Breast epithelium (tissue), 4 donors: ENCODE data around the gene ARMC9. TPM values are rescaled to one million over a fixed set of nuclear protein-coding genes. Genes with fewer than 3 reads are reported as not detected.

ENCODE experiments used
- DNase-seq, 2 donors: peaks; one replicate each; pipeline ENCODE4 v3.0.0-alpha.2; 2019; ENCODE audit warnings: low spot score in 2 of 2
- H3K27ac ChIP-seq, 2 donors: fragments of 200-600 bp; sonication (generic) in 1 of 2; one replicate each; pipeline ENCODE4 v1.5.1; 2016 to 2019; ENCODE audit warnings: mild to moderate bottlenecking in 1 of 2
- H3K27me3 ChIP-seq, 2 donors: fragments of 200-600 bp; sonication (generic) in 1 of 2; one replicate each; pipeline versions ENCODE4 v1.5.1 to v1.6.0; 2017 to 2019; ENCODE audit warnings: control low read depth in 1 of 2, mild to moderate bottlenecking in 1 of 2
- H3K36me3 ChIP-seq: fragments of 200-600 bp; one replicate; pipeline ENCODE4 v1.5.1; 2019
- H3K4me1 ChIP-seq, 2 donors: fragments of 200-600 bp; sonication (generic); one replicate each; pipeline ENCODE4 v1.5.1; 2016 to 2019; ENCODE audit warnings: control low read depth in 1 of 2
- H3K4me3 ChIP-seq, 3 donors: fragments of 200-600 bp; sonication (generic); 1 replicate in 2 of 3; 2 replicates in 1 of 3; pipeline ENCODE4 v1.5.1; 2016 to 2019; ENCODE audit warnings: mild to moderate bottlenecking in 3 of 3, moderate library complexity in 2 of 3
- H3K9me3 ChIP-seq, 2 donors: fragments of 200-600 bp; sonication (generic) in 1 of 2; one replicate each; pipeline ENCODE4 v1.5.1; 2016 to 2019; ENCODE audit warnings: control low read depth in 1 of 2
- POLR2A ChIP-seq: fragments of 450-650 bp; IDR thresholded peaks from one replicate; pipeline ENCODE4 v1.6.1; 2016; ENCODE audit warnings: antibody characterized with exemption, mild to moderate bottlenecking, moderate library complexity
- POLR2AphosphoS5 ChIP-seq, 3 donors: sonication (generic); formaldehyde crosslinking; IDR thresholded peaks; one replicate each; pipeline ENCODE4 v1.6.1; 2017; ENCODE audit warnings: antibody characterized with exemption in 3 of 3
- intact Hi-C: fragments of 100-400 bp; cut with DNase I; formaldehyde crosslinking; loops from one replicate; pipeline ENCODE4 v1.15.1; 2023; ENCODE audit warnings: low total_unique reads
- total RNA-seq, 3 donors: library from RNA; depleted of rRNA; stranded (reverse); fragments of >200 nt; gene quantifications; one replicate each; pipeline ENCODE4 v1.1.0, GENCODE V29; 2016
- TF ChIP-seq, protein P1 (sequence below), 3 donors: fragments of 450-650 bp; IDR thresholded peaks; one replicate each; pipeline ENCODE4 v1.5.1; 2016 to 2017; ENCODE audit warnings: antibody characterized with exemption in 3 of 3, mild to moderate bottlenecking in 3 of 3, moderate library complexity in 3 of 3

Gene ARMC9
- total RNA-seq, 3 donors from 2014 or later = 4.0 to 20.8 (median 18.0) TPM

GRCh38 chr2:231293163-231293562 lies 94.7 kb downstream of the ARMC9 start:
- no peaks in the 10 kb centered on the region for H3K27me3 ChIP-seq
- intact Hi-C loops = loop anchor here (10.0 kb wide), 1 partner anchor 112 kb away; no protein-coding TSS in a partner anchor

DNA sequence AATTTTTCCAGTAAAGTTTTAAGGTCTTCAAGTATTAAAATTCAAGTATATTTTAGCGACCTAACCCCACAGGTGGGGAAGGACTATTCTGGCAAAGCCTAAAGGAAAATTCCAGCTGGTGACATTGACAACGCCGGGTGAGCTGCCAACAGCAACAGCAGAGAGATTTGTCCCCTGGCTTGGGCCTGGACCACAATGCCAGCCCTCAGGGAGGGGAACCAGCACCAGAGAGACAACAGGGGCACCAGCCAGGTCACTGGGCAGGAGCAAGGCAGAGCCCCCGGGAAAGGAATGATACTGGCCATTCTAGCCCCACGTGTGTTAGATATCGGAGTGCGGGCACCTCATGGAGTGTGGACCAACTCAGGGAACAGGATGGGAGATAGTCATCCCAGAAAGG lies 95.7 kb downstream of the ARMC9 start:
- Histone ChIP-seq H3K27me3 (no peaks in the 10 kb centered on the region), H3K36me3 (no peaks in the 10 kb centered on the region), H3K27ac (no peak overlapping the region), H3K4me3 (no peak overlapping the region), H3K4me1 (no peaks in the 10 kb centered on the region), H3K9me3 (no peaks in the 10 kb centered on the region)
- intact Hi-C loops = loop anchor here (10.0 kb wide), 1 partner anchor 111 kb away; no protein-coding TSS in a partner anchor
- no peak for DNase-seq
- TF ChIP-seq POLR2AphosphoS5 (IDR thresholded peaks at IDR 0.05) = no peak
- TF ChIP-seq POLR2A = no peak
- TF ChIP-seq, protein P1, sequence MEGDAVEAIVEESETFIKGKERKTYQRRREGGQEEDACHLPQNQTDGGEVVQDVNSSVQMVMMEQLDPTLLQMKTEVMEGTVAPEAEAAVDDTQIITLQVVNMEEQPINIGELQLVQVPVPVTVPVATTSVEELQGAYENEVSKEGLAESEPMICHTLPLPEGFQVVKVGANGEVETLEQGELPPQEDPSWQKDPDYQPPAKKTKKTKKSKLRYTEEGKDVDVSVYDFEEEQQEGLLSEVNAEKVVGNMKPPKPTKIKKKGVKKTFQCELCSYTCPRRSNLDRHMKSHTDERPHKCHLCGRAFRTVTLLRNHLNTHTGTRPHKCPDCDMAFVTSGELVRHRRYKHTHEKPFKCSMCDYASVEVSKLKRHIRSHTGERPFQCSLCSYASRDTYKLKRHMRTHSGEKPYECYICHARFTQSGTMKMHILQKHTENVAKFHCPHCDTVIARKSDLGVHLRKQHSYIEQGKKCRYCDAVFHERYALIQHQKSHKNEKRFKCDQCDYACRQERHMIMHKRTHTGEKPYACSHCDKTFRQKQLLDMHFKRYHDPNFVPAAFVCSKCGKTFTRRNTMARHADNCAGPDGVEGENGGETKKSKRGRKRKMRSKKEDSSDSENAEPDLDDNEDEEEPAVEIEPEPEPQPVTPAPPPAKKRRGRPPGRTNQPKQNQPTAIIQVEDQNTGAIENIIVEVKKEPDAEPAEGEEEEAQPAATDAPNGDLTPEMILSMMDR (IDR thresholded peaks at IDR 0.05) = no peak

More at GRCh38 chr2:231293163-231293562, 94.7 kb downstream of the ARMC9 start:
- no peak overlapping the region for H3K4me3 ChIP-seq
- H3K4me1 ChIP-seq = no peaks in the 10 kb centered on the region
- no peak for TF ChIP-seq POLR2A
- TF ChIP-seq, protein P1 (IDR thresholded peaks at IDR 0.05) = no peak
- no peak for TF ChIP-seq POLR2AphosphoS5 (IDR thresholded peaks at IDR 0.05)
- no peak overlapping the region for H3K27ac ChIP-seq
- H3K36me3 ChIP-seq = no peaks in the 10 kb centered on the region
- no peaks in the 10 kb centered on the region for H3K9me3 ChIP-seq
- DNase-seq = no peak

- H3K36me3 ChIP-seq = no peaks in the 10 kb centered on the region
- H3K4me3 ChIP-seq = no peak overlapping the region
- H3K9me3 ChIP-seq = no peaks in the 10 kb centered on the region
- no peak for TF ChIP-seq POLR2A
- TF ChIP-seq, protein P1 (IDR thresholded peaks at IDR 0.05) = no peak
- no peak for TF ChIP-seq POLR2AphosphoS5 (IDR thresholded peaks at IDR 0.05)
- intact Hi-C loops = loop anchor here (10.0 kb wide), 1 partner anchor 110 kb away; no protein-coding TSS in a partner anchor
- no peak overlapping the region for H3K27ac ChIP-seq
- no peak for DNase-seq
- no peaks in the 10 kb centered on the region for H3K4me1 ChIP-seq
- H3K27me3 ChIP-seq = no peaks in the 10 kb centered on the region
Measured at GRCh38 chr2:231294571-231295362, 96.3 kb downstream of the ARMC9 start.

- no peak overlapping the region for H3K4me3 ChIP-seq
- H3K4me1 ChIP-seq = no peaks in the 10 kb centered on the region
- TF ChIP-seq, protein P1 (IDR thresholded peaks at IDR 0.05) = no peak
- no peak for TF ChIP-seq POLR2AphosphoS5 (IDR thresholded peaks at IDR 0.05)
- TF ChIP-seq POLR2A = no peak
- no peak for DNase-seq
- no peaks in the 10 kb centered on the region for H3K27me3 ChIP-seq
- intact Hi-C loops = loop anchor here (10.0 kb wide), 1 partner anchor 109 kb away; no protein-coding TSS in a partner anchor
- H3K36me3 ChIP-seq = no peaks in the 10 kb centered on the region
- no peak overlapping the region for H3K27ac ChIP-seq
- H3K9me3 ChIP-seq = no peaks in the 10 kb centered on the region
Measured at GRCh38 chr2:231295363-231295655, 96.9 kb downstream of the ARMC9 start.

DNA sequence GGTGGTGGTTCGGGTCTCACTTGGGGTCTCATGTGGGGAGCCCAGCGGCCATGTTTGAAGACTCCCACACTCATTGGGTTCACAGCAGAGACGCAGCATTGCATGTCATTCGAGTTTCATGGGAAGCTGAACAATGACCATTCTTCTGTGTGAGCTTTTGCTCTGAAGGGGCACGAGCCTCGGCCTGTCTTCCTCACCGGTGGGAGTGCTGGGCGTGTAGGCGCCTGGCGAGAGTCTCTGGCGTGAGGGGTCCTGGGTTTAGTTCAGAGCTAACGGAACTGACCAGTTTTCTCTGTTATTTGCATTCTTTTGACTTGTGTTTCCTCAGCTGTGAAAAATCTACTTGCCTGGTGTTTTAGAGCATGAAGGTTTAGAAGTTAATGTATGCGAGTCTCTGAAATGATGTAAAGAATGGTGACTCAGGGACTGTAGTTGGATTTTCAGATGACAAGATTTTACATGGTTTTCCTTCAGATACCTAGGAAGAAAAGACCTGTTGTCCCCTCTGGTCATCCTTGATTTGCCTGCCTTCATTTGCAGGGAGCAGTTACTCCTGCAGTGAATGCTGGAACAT lies 98.1 kb downstream of the ARMC9 start:
- intact Hi-C loops = loop anchor here (10.0 kb wide), 1 partner anchor 108 kb away; no protein-coding TSS in a partner anchor
- no peak overlapping the region for H3K4me3 ChIP-seq

More for the DNA sequence above, 98.1 kb downstream of the ARMC9 start:
- Histone ChIP-seq H3K27me3 (no peaks in the 10 kb centered on the region), H3K27ac (no peak overlapping the region), H3K9me3 (no peaks in the 10 kb centered on the region), H3K4me1 (no peaks in the 10 kb centered on the region), H3K36me3 (no peaks in the 10 kb centered on the region)
- no peak for DNase-seq
- TF ChIP-seq POLR2A = no peak
- TF ChIP-seq, protein P1 (IDR thresholded peaks at IDR 0.05) = no peak
- TF ChIP-seq POLR2AphosphoS5 (IDR thresholded peaks at IDR 0.05) = no peak
